Measurements from ENCODE around the gene CTTN.

CTTN gene

GRCh38 chr11:70359451-70360205, 38.7 kb upstream of the CTTN start:
- TF ChIP-seq CTCF (conservative IDR thresholded peaks at IDR 0.05; ENCODE audit: low read length) (no peak), EZH2phosphoT487 (IDR thresholded peaks at IDR 0.05; ENCODE audit: borderline replicate concordance) (no peak)
- H3K36me3 ChIP-seq (ENCODE audit: insufficient read depth, low read length) = peaks cover 77% of the 10 kb centered on the region; the same call in 1 of the 2 replicates
- no peak overlapping the region for H3K4me3 ChIP-seq (ENCODE audit: low read length, poor library complexity, severe bottlenecking)
- H3K9ac ChIP-seq (ENCODE audit: low read depth, low read length, poor library complexity, severe bottlenecking) = no peak overlapping the region
- H4K20me1 ChIP-seq (ENCODE audit: insufficient read depth, low read length, poor library complexity, severe bottlenecking) = no peaks in the 10 kb centered on the region
- no peaks in the 10 kb centered on the region for H3K27me3 ChIP-seq (ENCODE audit: insufficient read depth, low read length, poor library complexity, severe bottlenecking)
- no peaks in the 10 kb centered on the region for H3F3A ChIP-seq (ENCODE audit: low read depth)
- no peak overlapping the region for H3K4me2 ChIP-seq (ENCODE audit: low read depth, low read length, poor library complexity, severe bottlenecking)
- peaks cover 12% of the 10 kb centered on the region for H3K4me1 ChIP-seq (ENCODE audit: insufficient read depth, low read length, poor library complexity, severe bottlenecking)
- no peaks in the 10 kb centered on the region for H3K79me2 ChIP-seq (ENCODE audit: insufficient read depth, low read length)
- H2AFZ ChIP-seq (ENCODE audit: low read length) = no peak overlapping the region
- H3K9me2 ChIP-seq (replicated peaks; ENCODE audit: low read depth, low read length) = no peaks in the 10 kb centered on the region
- H3K9me3 ChIP-seq (ENCODE audit: insufficient read depth, low read depth, low read length) = no peaks in the 10 kb centered on the region

GRCh38 chr11:70360211-70360610, 38.1 kb upstream of the CTTN start:
- TF ChIP-seq CTCF (conservative IDR thresholded peaks at IDR 0.05; ENCODE audit: low read length) (no peak), EZH2phosphoT487 (IDR thresholded peaks at IDR 0.05; ENCODE audit: borderline replicate concordance) (no peak)
- H2AFZ ChIP-seq (ENCODE audit: low read length) = no peak overlapping the region
- H3K27me3 ChIP-seq (ENCODE audit: insufficient read depth, low read length, poor library complexity, severe bottlenecking) = no peaks in the 10 kb centered on the region
- H3K36me3 ChIP-seq (ENCODE audit: insufficient read depth, low read length) = peaks cover 71% of the 10 kb centered on the region; the same call in 1 of the 2 replicates
- no peaks in the 10 kb centered on the region for H3K9me2 ChIP-seq (replicated peaks; ENCODE audit: low read depth, low read length)
- no peak overlapping the region for H3K4me2 ChIP-seq (ENCODE audit: low read depth, low read length, poor library complexity, severe bottlenecking)
- no peak overlapping the region for H3K9ac ChIP-seq (ENCODE audit: low read depth, low read length, poor library complexity, severe bottlenecking)
- peaks cover 16% of the 10 kb centered on the region for H3K4me1 ChIP-seq (ENCODE audit: insufficient read depth, low read length, poor library complexity, severe bottlenecking)
- H3K4me3 ChIP-seq (ENCODE audit: low read length, poor library complexity, severe bottlenecking) = no peak overlapping the region
- H3K79me2 ChIP-seq (ENCODE audit: insufficient read depth, low read length) = no peaks in the 10 kb centered on the region
- H3K9me3 ChIP-seq (ENCODE audit: insufficient read depth, low read depth, low read length) = no peaks in the 10 kb centered on the region
- H4K20me1 ChIP-seq (ENCODE audit: insufficient read depth, low read length, poor library complexity, severe bottlenecking) = no peaks in the 10 kb centered on the region
- 0 out of 2 replicates have a peak, but pooled peaks cover 2% of the 10 kb centered on the region for H3F3A ChIP-seq (ENCODE audit: low read depth)

GRCh38 chr11:70364178-70364577, 34.2 kb upstream of the CTTN start:
- H3K79me2 ChIP-seq (ENCODE audit: insufficient read depth, low read length) = no peaks in the 10 kb centered on the region
- H3K4me2 ChIP-seq (ENCODE audit: low read depth, low read length, poor library complexity, severe bottlenecking) = peak overlapping the region; percentile 95
- no peaks in the 10 kb centered on the region for H4K20me1 ChIP-seq (ENCODE audit: insufficient read depth, low read length, poor library complexity, severe bottlenecking)
- H3K9me2 ChIP-seq (replicated peaks; ENCODE audit: low read depth, low read length) = no peaks in the 10 kb centered on the region
- H3K9me3 ChIP-seq (ENCODE audit: insufficient read depth, low read depth, low read length) = no peaks in the 10 kb centered on the region
- H3K27me3 ChIP-seq (ENCODE audit: insufficient read depth, low read length, poor library complexity, severe bottlenecking) = no peaks in the 10 kb centered on the region
- peak overlapping the region; percentile 66 for H3K9ac ChIP-seq (ENCODE audit: low read depth, low read length, poor library complexity, severe bottlenecking)
- H3K36me3 ChIP-seq (ENCODE audit: insufficient read depth, low read length) = peaks cover 36% of the 10 kb centered on the region; the same call in 1 of the 2 replicates
- H3K4me1 ChIP-seq (ENCODE audit: insufficient read depth, low read length, poor library complexity, severe bottlenecking) = peaks cover 52% of the 10 kb centered on the region
- H3F3A ChIP-seq (ENCODE audit: low read depth) = peaks cover 7% of the 10 kb centered on the region; the same call in 1 of the 2 replicates
- no peak overlapping the region for H2AFZ ChIP-seq (ENCODE audit: low read length)
- no peak for TF ChIP-seq CTCF (conservative IDR thresholded peaks at IDR 0.05; ENCODE audit: low read length)
- no peak for TF ChIP-seq EZH2phosphoT487 (IDR thresholded peaks at IDR 0.05; ENCODE audit: borderline replicate concordance)
- H3K4me3 ChIP-seq (ENCODE audit: low read length, poor library complexity, severe bottlenecking) = peak overlapping the region; percentile 71
